CD4-positive, alpha-beta T cell treated with Interleukin-17A for 1 hour (primary cell): ENCODE data around the gene DTD2.
"Not testable (repeated sequence)": the region's sequence is repeated elsewhere in the genome, so short reads cannot be mapped to it uniquely, and the experiment has no call there.

Experiments used
- DNase-seq: peaks from one replicate; pipeline ENCODE4 v3.0.0-alpha.2; 2020

The DTD2 gene

GRCh38 chr14:31456841-31457664 is at the start of gene DTD2:
Gene DTD2 (minus strand): TSS chr14:31457506. CDS start chr14:31457393, 113 bp downstream.
- DNase-seq: peak; percentile 93

DNA sequence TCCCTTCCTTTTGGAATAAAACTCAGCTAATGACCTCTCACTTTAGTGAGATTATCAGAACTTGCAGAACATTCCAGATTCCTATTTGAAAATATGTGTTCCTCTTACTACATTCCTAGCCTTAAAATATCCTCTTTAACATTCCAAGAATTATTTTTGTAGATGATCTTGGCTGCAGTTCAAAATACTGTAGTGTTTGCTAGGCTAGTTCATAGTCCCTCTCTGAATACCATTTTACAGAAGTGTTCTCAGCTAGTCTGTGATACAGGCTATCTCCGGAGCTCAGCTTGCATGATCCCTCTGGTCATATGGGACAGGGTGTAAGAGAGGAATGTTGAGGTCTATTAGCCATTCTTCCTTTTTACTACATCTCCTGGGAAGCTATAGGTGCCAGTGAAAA is 48.1 kb upstream of the DTD2 start:
- DNase-seq: no peak

DNA sequence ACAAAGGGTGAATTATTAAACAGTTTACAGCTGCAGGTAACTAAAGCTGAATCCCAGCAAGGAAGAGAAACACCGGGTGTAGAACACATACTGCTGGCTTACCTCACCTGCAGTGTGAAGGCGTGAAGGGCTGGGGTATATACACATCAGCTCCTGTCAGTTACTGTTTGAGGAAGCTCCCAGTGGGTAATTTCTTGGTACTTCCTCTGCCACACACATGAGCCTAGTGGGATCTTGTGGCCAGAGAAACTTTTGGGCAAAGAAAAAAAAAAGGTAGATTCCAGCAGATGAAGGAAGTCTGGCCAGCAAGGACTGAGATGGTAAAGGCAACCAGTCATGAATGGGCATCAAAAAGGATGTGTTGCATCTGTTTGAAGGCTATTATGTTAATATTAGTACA is 44.6 kb upstream of the DTD2 start:
- no peak for DNase-seq

DNA sequence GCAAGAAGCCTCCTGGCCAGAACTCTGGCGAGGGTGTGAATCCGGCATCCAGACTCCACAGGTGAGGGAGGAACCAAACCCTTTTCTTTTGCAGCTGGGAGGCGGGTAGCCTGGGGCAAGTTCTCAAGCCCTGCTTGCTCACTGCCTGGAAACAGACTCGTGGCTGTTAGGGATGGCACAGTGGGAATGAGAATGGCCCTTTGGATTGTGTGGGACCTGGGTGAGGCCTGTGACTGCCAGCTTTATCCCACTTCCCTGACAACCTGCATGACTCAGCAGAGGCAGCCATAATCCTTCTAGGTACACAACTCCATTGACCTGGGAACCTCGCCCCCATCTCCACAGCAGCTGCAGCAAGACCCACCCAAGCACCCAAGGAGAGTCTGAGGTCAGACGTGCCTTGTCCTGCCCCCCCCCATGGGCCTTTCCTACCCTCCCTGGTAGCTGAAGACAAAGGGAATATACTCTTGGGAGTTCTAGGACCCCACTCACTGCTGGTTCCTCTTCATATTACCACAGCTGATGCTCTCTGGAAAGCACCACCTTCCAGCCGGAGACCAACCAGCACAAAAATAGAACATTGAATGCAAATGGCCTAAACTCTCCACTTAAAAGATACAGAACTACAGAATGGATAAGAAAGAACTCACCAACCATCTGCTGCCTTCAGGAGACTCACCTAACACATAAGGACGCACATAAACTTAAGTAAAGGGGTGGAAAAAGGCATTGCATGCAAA is 35.6 kb upstream of the DTD2 start:
- DNase-seq: no peak

- DNase-seq: no peak
These were observed 32.4 kb upstream of the DTD2 start for GRCh38 chr14:31489691-31490090.

DNA sequence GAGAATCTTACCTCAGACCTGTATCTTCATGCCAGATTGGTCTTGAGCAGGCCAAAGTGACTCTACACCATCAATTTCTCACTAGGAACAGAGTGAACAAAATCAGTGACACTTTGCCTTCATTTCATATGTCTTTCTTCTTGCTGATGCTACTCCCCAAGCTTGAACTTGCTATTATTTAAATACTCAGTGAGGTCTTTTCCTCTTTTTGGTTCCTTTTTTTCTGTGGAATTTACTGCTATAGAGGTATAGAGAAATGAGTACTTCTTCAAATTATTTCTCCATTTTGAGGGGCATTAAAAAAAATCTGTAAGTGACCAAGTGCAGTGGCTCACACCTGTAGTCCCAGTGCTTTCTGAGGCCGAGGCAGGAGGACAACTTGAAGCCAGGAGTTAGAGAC is 30.6 kb upstream of the DTD2 start, which contains the start of gene GPR33:
Gene GPR33, minus strand, starts transcription at position 154 of the 400 bp plus-strand sequence. CDS start 4,074 bp downstream, outside the sequence.
- DNase-seq: no peak

DNA sequence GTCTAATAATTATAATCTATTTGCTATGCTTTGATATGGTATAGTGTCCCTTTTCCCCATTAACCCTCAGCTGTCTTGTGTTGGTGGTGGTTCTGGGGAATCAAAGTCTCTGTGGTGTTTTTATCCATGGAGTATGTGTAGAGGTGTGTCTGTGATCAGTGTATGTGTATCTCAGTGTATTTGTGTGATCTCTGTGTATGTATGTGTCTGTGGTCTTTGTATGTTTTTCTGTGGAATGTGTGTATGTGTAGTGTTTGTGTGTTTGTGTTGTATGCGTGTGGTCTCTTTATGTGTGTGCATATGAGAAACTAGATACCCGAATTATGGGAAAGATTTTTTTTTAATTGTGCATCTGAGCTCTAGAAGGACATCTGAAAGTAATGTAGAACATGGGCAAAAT is 29.5 kb upstream of the DTD2 start:
- DNase-seq: no peak

- DNase-seq: no peak
These were observed 27.4 kb upstream of the DTD2 start for GRCh38 chr14:31484754-31485153.

DNA sequence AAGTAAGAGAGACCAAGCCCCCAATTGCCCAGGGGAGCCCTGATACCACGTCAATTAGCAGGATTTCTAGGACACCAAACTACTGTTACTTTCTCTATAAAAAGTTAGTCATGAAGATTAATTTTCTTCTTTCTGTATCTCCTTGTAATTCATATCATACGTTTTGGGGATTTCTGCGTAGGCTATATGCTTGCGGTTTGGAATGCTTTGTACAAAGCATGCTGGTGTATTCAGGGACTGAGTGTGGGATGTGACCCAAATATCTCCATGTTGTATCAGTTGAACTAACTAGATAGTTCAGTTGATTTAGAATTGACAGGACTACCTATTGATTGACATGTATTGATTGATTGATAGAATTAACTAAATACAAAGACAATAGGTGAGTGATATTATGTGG is 22.9 kb upstream of the DTD2 start:
- no peak for DNase-seq

- no peak for DNase-seq
These were observed 21.7 kb upstream of the DTD2 start for GRCh38 chr14:31479027-31479426.

DNA sequence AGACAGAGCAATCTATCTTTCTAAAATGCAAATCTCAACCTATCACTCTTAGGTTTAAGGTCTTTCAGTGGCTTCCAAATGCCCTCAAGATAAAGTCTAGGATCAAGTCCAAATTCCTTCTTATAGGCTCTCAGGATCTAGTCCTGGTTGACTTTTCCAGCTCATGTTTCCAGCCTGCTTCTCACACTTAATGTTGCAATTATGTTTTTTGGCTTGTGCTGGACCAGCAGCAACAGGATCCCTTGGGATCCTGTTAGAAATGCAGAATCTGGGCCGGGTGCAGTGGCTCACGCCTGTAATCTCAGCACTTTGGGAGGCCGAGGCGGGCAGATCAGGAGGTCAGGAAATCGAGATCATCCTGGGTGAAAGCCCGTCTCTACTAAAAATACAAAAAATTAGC is 19.9 kb upstream of the DTD2 start:
- DNase-seq: no peak

DNA sequence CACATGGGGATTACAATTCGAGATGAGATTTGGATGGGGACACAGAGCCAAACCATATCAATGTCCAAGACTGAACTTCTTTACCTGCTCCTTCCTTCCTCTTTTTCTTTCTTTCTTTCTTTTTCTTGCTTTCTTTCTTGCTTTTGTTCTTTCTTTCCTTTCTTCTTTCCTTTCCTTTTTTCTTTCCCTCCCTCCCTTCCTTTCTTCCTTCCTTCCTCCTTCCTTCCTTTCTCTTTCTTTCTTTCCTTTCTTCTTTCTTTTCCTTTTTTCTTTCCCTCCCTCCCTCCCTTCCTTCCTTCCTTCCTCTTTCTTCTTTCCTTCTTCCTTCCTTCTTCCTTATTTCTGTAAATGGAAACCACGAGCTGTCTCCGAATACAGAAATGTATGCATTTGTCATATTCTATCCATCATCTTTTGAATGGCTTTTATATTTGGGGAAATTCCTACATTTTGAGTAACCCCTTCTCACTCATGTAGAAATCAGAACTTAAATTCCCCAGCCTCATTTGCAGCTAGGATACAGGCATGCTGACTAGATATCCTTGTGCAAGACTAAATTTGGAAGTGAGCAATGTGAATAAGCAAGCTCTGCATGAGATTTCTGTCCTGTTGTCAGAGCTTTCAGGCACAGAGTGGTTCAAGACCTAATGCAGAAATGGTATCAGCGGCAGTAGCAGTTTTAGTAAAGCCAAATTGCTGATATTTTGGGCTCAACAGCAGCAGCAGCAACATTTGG is 19.0 kb upstream of the DTD2 start:
- no peak for DNase-seq

DNA sequence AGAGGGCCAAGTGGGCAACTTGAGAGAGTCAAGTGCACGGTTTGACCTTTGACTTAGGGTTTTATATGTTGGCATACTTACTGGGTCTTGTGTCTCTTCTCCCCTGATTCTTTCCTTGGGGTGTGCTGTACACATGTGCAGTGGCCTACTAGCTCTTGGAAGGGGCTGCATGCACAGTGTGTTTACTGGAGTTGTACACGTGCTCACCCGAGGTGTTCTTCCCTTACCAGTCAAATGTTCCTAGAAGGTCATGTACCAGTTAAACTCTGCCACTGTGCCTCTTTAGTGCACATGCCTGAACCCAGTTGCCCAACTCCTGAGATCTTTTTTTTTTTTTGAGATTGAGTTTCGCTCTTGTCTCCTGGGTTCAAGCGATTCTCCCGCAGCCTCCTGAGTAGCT is 9.2 kb upstream of the DTD2 start:
- DNase-seq: no peak

- no peak for DNase-seq
These were observed 7.8 kb upstream of the DTD2 start for GRCh38 chr14:31465111-31465510.

DNA sequence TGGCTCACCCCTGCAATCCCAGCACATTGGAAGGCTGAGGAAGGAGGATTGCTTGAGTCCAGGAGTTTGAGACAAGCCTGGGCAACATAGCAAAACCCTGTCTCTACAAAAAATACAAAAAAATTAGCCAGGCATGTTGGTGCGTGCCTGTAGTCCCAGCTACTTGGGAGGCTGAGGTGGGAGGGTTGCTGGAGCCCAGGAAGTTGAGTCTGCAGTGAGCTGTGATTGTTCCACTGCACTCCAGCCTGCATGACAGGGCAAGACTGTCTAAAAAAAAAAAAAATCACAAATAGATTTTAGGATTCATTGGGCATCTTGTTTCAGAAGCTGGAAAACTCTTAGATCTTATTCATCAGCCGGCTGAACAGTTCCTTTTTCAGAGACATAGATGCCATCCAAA is 5.1 kb upstream of the DTD2 start:
- DNase-seq: not testable (repeated sequence)

GRCh38 chr14:31461545-31461944 is 4.2 kb upstream of the DTD2 start:
- no peak for DNase-seq

DNA sequence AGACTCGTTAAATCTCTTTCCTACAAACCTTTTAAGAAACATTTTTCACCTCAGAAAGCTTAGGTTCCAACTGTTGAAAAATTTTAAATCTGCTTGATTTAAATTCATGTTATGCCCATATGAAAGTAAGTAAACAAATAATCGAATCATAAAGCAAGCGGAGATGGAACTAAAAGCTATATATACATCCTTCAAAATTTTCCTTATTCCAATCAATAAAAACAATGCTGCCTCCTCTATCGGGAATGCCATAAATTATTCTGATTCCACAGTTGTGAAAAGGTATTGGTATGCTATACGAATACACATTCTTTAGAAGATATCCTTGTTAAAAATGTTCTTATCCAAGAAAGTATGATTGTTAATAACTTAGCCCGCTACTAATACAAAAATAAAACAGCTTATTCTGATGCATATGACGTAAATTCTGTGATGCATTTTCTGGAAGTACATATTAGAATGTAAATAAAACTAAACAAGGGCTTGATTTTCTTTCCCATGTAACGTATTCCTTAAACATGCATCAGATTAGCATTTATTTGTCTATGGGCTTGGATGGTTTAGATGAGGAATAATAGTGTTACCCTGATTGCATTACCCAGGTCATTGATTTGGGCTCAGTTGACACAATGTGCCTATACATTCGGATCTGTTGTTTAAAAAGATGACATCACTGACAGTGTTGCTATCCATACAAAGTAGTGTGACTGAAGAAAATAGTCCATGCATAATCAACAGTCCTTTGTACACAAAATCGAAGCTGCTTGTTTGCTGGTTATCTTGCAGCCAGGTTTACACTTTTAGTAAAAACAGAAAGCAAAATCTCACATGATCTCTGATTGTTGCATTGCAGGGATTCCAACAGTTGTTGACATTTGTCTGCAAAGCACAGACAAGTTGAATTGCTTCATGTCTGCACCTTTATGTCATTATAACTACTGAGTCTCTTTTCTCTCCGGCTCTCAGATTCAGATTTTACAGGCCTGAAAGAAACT is 656 bp upstream of the DTD2 start:
- no peak for DNase-seq

DNA sequence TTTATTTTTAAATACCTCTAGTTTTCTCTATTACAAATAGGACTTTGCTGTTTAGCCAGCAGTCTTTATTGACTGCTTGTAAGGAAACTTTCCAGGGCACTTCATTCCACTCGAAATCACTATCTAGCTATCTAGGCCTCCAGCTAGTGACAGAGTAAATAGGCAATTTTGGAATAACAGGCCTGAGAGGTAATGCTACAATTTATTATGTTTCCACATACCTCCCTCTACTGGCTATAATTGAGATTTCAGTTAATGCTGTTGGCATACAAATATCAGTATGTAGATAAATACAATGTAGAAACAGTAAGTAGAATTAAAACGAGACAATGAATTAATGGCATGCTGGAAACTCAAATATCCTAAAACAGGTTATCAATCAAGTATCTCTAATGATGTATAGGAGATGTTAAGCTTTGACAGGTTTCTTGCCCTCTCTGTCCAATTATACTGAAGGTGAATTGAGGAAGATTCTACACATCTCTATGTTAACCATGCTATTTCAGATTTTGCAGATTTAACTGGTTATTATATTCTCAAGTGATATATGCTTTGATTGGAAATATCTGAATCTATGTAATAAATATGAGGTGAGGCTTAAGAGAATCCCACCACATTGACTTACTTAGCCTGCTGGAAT is 7.2 kb downstream of the DTD2 start:
- DNase-seq: peak; percentile 33

- DNase-seq: no peak
These were observed 8.2 kb downstream of the DTD2 start for GRCh38 chr14:31449136-31449535.

DNA sequence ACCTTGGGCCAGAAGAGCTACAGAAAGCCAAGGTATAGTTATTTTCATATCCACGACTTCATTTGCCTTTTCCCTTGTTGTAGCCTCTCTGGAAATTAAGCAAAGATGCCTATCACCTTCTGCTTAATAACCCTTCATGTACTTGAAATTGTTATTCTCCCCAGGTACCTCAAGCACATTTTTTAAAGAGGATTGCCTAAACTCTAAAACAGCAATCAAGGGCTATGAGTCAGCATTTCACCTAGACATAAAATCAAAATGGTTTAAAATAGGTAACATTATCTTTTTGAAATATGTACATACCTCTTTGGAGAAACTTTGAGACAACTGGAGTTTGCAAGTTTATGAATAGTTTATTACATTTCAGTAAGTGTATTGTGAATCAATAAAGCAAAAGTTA is 11.6 kb downstream of the DTD2 start:
- no peak for DNase-seq

- DNase-seq: no peak
These were observed 15.0 kb downstream of the DTD2 start for GRCh38 chr14:31442284-31442683.
